HG03378 (cell line): ENCODE measurements around the gene MYCL.
"Not testable (repeated sequence)": the region's sequence is repeated elsewhere in the genome, so short reads cannot be mapped to it uniquely, and the experiment has no call there.

Experiments
- ATAC-seq: cut with Tn5 transposase; IDR thresholded peaks from one replicate; pipeline ENCODE4 v1.9.1; 2021; ENCODE audit warnings: mild to moderate bottlenecking, moderate library complexity; ENCODE audit not compliant: unreplicated experiment

MYCL gene

GRCh38 chr1:39919545-39919944, 17.8 kb upstream of the MYCL start:
- no peak for ATAC-seq

GRCh38 chr1:39917825-39918224, 16.1 kb upstream of the MYCL start:
- ATAC-seq: no peak

DNA sequence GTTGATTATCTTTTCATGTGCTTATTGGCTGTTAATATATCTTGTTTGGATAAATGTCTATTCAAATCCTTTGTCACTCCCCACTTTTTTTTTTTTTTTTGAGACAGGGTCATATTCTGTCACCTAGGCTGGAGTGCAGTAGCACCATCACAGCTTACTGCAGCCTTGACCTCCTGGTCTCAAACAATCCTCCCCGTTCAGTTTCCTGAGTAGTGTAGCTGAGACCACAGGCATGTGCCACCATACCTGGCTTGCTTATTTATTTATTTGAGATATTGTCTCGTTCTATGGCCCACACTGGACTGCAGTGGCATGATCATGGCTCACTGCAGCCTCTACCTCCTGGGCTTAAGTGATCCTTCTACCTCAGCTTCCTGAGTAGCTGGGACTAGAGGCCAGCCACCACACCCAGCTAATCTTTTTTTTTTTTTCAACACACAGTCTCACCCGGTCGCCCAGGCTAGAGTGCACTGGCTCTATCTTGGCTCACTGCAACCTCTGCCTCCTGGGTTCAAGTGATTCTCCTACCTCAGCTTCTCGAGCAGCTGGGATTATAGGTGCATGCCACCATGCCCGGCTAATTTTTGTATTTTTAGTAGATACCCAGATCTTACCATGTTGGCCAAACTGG, 13.9 kb upstream of the MYCL start:
- ATAC-seq: no peak

GRCh38 chr1:39913136-39913535, 11.4 kb upstream of the MYCL start:
- not testable (repeated sequence) for ATAC-seq

- ATAC-seq: no peak
Measured at GRCh38 chr1:39910263-39910662, 8.5 kb upstream of the MYCL start.

DNA sequence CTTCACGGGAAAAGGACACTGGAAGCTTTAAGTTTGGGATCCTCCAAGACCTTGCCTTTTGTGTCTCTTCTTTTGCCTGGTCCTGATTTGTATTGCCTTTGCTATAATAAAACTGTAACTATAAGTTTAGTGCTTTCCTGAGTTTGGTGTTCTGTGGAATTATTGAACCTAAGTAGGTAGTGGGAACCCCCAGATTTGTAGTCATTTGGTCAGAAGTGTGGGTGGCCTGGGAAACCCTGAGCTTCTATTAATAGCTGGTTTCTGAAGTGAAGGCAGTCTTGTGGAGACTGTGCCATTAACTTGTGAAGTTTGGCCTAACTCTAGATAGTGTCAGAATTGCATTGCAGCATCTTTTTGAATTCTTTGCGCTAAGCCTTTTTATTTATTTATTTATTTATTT, 6.8 kb upstream of the MYCL start:
- ATAC-seq: no peak

- no peak for ATAC-seq
Measured at GRCh38 chr1:39907528-39908453, 6.1 kb upstream of the MYCL start.

DNA sequence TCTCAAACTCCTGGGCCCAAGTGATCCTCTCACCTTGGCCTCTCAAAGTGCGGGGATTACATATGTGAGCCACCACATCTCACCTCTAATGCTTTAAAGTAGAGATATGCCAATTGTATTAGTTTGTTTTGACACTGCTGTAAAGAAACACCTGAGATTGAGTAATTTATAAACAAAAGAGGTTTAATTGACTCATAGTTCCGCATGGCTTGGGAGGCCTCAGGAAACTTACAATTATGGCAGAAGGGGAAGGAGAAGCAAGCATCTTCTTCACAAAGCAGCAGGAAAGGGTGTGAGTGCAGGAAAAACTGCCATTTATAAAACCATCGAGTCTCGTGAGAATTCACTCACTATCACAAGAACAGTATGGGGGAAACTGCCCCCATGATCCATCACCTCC, 3.5 kb upstream of the MYCL start:
- no peak for ATAC-seq

DNA sequence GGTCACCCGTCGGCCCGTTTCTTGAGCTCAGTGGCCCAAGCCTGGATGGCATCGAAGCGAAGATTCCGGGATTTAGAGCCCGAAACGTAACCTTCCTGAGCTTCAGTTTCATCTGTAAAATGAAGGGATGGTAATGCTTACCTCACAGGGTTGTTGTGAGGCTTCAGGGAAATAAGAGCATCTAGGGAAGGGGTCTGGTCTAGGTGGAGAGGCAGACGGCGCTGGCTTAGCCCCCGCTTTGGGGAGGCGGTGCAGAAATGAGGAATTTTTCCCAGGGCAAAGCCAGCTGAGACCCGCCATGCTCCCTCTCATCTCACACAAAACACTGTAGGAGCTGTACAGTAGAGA, 717 bp upstream of the MYCL start:
- no peak for ATAC-seq

- peak; percentile 19 for ATAC-seq
Measured at GRCh38 chr1:39901464-39901713, 328 bp downstream of the MYCL start.

DNA sequence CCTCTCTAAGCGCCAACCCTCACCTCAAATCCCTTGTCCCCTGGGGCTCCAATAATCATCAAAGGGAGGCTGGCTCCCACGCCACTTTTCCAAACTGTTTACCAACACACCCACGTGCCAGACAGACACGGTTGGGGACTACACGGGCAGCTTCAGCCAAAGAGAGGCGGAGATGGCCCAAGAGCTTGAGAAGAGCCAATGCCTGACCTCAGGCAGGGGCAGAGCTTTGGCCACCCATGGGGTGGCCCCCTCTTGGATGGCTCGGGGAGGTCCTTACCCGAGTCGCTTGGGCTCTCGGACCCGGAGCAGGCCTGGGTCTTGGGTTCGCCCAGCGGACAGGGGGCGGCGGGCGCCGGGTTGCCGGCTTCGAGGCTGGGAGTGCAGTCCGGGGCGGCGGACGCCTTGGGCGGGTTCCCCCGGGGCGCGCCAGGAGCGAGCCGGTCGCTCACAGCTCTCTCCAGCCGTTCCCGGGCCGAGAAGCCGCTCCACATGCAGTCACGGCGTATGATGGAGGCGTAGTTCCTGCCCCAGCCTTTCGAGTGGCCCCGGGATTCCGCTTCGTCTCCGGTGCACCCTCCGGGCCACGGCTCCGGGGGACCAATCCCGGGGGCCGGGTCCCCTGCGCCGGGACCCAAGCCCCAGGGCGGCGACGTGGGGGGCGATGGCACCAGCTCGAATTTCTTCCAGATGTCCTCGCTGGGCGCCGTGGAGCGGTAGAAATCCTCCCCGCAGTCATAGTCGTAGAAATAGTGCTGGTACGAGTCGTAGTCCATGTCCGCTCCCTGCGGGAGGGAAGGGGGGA, 854 bp downstream of the MYCL start:
- ATAC-seq: no peak

DNA sequence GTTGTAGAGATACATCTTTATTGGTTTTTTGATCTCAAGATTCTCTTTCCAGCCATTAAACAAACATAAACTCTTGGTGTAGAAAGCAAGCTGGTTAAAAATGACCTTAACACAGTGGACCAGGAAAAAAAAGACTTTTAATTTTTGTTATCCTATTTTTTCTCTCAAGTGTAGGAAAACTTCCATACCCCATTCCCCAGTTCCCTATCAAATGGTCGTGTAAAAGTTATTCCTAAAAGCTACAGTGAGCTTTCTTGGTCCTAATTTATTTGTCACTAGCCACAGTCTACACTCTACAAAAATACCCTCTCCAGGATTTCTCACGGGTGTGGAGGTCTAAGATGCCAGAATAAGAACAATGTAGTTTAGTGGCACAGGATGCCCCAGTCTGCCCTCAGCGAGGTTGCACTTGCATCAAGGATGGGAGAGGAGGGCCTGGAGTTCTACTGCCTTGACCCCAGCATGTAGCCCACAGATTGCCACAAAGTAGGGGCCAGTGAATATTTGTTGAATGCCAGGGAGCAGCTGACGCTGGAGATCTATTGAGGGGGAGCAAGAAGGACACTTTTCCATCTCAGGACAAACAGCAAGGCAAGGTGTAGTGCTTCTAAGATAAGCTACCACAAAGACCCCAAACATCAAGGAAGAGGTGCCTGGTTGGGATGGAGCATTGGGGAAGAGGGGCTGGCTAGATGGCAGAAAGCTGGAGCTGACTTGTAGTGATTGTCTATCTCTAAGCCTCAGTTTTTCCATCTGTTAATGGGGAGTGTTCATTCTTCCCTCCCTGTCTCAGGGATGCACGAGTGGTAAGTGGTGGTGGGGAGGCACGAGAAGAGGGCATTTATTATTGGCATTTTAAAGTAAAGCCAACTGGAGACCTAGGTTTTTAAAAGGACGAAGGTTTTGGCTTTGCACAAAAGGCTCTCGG, 1.8 kb downstream of the MYCL start:
- ATAC-seq: no peak

- ATAC-seq: no peak
Measured at GRCh38 chr1:39898648-39899603, 2.8 kb downstream of the MYCL start.

GRCh38 chr1:39898191-39898590, 3.5 kb downstream of the MYCL start:
- ATAC-seq: no peak

- no peak for ATAC-seq
Measured at GRCh38 chr1:39896909-39897685, 4.6 kb downstream of the MYCL start.

DNA sequence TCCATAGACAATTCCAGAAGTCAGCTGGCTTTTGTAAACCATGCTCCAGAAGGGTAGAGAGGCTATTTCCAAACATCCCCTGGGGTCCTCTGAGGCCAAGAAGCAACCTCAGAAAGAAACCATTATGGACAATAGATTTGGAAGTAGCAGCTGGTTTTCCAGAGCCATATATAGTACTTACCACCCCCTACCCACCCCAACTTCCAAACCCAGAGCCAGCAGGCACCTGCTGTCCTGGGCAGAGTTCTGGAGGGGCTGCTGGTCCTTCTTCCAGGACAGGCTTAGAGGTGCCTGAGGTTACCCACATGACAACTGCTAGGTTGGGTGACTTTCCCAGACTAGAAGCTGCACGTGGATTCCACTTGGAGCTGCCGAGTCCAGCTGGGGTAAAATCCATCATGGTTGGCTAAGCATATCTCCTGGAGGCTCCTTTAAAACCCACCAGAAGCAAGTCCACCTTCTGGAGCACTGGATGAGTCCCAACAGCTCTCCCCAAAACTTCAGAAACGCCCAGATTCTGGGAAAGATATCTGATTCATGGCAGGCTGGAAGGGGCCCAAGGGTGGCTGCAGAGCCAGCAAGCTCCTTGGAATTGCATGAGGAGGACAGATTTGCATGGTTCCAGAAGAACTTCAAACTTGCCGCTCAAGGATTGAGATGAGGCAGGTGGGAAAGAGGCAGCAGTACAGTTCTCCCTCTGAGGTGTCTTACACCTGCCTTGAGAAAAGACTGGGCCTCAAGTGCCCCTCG, 5.8 kb downstream of the MYCL start:
- no peak for ATAC-seq

- no peak for ATAC-seq
Measured at GRCh38 chr1:39894884-39895495, 6.7 kb downstream of the MYCL start.
